NCI-H2107 (cell line): Measurements from ENCODE around the gene WDFY2.

ENCODE experiments used
- DNase-seq: peaks from one replicate; lab custom pipeline; 2025; lab: John Stamatoyannopoulos, UW

Gene WDFY2

GRCh38 chr13:51739027-51739764 is 154.9 kb downstream of the WDFY2 start:
- DNase-seq: no peak

- DNase-seq: no peak
These were observed 156.4 kb downstream of the WDFY2 start for GRCh38 chr13:51740698-51741097.

- no peak for DNase-seq
These were observed 157.8 kb downstream of the WDFY2 start for GRCh38 chr13:51742031-51742430.

- no peak for DNase-seq
These were observed 158.3 kb downstream of the WDFY2 start for GRCh38 chr13:51742611-51743010.

- DNase-seq: no peak
These were observed 161.0 kb downstream of the WDFY2 start for GRCh38 chr13:51745243-51745642.

- DNase-seq: no peak
These were observed 162.5 kb downstream of the WDFY2 start for GRCh38 chr13:51746802-51747201.

- DNase-seq: no peak
These were observed 163.5 kb downstream of the WDFY2 start for GRCh38 chr13:51747438-51748434.

- DNase-seq: no peak
These were observed 172.4 kb downstream of the WDFY2 start for GRCh38 chr13:51756651-51757050.

- no peak for DNase-seq
These were observed 174.4 kb downstream of the WDFY2 start for GRCh38 chr13:51758691-51759090.

GRCh38 chr13:51759240-51759639 is 175.0 kb downstream of the WDFY2 start:
- no peak for DNase-seq

- no peak for DNase-seq
These were observed 176.3 kb downstream of the WDFY2 start for GRCh38 chr13:51760592-51760991.

GRCh38 chr13:51761643-51762350 is 177.5 kb downstream of the WDFY2 start:
- no peak for DNase-seq

GRCh38 chr13:51763486-51763885 is 179.2 kb downstream of the WDFY2 start:
- DNase-seq: no peak

GRCh38 chr13:51764184-51765141 is 180.2 kb downstream of the WDFY2 start:
- no peak for DNase-seq

- DNase-seq: no peak
These were observed 180.9 kb downstream of the WDFY2 start for GRCh38 chr13:51765142-51765515.

- no peak for DNase-seq
These were observed 182.8 kb downstream of the WDFY2 start for GRCh38 chr13:51767100-51767499.

- DNase-seq: no peak
These were observed 184.2 kb downstream of the WDFY2 start for GRCh38 chr13:51768378-51768921.

- DNase-seq: no peak
These were observed 184.7 kb downstream of the WDFY2 start for GRCh38 chr13:51768976-51769375.

GRCh38 chr13:51769455-51770127 is 185.3 kb downstream of the WDFY2 start:
- DNase-seq: no peak

GRCh38 chr13:51770160-51770559 is 185.9 kb downstream of the WDFY2 start:
- DNase-seq: no peak
